GM18505 (cell line): ENCODE measurements around the gene ABHD12.
"Not testable (repeated sequence)": the region's sequence is repeated elsewhere in the genome, so short reads cannot be mapped to it uniquely, and the experiment has no call there.

Source experiments
- ATAC-seq: cut with Tn5 transposase; IDR thresholded peaks from one replicate; pipeline ENCODE4 v1.9.1; 2021; ENCODE audit not compliant: unreplicated experiment
- POLR2A ChIP-seq: IDR thresholded peaks from 4 replicates; pipeline ENCODE4 v1.6.1; 2011; ENCODE audit warnings: borderline replicate concordance; ENCODE audit not compliant: insufficient read depth, insufficient read length; ENCODE audit errors: extremely low read depth

Gene ABHD12

GRCh38 chr20:25353747-25354705, 36.6 kb downstream of the ABHD12 start:
- no peak for ATAC-seq
- no peak for TF ChIP-seq POLR2A

DNA sequence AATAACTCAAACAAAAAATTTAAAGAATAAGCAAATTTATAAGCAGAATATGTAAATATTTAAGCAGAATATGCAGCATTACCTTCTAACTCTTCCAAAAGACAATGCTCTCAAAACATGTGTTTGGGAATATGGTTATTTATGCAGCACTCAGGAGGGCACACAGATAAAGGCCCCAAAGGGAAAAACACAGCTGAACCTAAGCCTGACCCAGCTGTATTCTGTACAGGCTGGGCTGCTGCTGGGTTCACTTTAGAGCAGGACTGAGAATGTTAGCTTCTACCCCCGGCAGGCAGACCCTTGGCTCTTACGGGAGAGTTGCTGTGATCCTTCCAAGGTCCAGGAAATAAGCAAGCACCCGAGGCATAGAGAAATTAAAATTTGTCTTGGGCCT, 37.3 kb downstream of the ABHD12 start:
- ATAC-seq, result no peak
- no peak for TF ChIP-seq POLR2A

- ATAC-seq, result no peak
- TF ChIP-seq POLR2A, result no peak
Observed at GRCh38 chr20:25352746-25353145, 37.9 kb downstream of the ABHD12 start.

DNA sequence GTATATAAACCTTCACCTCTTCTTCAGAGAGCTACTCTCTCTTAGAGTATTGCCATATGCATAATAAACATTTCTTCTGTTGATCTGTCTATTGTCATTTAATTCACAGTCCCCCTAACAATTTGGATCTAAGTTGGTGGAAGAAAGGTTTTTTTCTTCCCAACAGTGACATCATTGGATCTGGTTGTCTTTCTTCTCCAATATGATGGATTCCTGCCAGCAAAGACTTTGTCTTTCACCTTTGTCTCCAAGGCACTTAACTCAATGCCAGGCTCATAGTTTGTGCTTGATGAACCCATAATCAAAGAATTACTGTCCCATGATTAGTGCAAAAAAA, 39.6 kb downstream of the ABHD12 start:
- no peak for TF ChIP-seq POLR2A
- ATAC-seq, result no peak

DNA sequence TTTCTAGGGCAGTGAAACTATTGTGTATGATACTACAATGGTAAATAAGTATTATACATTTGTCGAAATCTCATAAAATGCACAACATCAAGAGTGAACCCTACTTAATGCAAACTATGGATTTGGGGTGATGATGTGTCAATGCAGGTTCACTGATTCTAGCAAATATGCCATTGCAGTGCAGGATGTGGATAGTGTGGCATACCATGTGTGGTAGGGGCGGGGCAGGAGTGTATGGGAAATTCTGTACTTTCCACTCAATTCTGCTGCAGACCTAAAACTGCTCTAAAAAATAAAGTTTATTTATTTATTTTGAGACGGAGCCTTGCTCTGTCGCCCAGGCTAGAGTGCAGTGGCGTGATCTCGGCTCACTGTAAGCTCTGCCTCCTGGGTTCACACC, 44.3 kb downstream of the ABHD12 start:
- no peak for ATAC-seq
- no peak for TF ChIP-seq POLR2A

DNA sequence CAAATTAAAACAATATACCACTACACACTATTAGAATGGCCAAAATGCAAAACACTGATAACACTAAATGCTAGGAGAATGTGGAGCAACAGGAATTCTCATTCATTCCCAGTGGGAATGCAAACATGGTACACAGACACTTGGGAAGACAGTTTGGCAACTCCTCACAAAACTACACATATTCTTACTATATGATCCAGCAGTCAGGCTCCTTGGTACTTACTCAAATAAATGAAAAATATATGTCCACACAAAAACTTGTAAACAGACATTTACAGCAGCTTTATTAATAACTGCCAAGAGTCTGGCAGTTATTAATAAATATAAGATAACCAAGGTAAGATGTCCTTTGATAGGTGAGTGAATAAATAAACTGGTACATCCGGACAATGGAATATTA, 44.9 kb downstream of the ABHD12 start:
- no peak for ATAC-seq
- no peak for TF ChIP-seq POLR2A

DNA sequence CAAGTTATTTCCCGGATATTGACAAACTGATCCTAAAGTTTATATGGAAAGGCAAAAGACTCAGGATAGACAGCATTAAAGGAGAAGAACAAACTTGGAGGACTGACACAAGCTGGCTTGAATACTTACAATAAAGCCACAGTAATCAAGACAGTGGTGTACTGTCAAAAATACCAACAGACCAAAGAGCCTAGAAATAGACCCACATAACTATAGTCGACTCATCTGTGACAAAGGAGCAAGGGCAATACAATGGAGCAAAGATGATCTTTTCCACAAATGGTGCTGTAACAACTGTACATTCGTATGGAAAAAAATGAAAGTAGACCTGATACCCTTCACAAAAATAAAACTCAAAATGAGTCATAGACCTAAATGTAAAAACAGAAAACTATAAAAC, 46.0 kb downstream of the ABHD12 start:
- no peak for ATAC-seq
- TF ChIP-seq POLR2A, result no peak

- no peak for TF ChIP-seq POLR2A
- ATAC-seq, result no peak
Observed at GRCh38 chr20:25341716-25342680, 48.6 kb downstream of the ABHD12 start.

DNA sequence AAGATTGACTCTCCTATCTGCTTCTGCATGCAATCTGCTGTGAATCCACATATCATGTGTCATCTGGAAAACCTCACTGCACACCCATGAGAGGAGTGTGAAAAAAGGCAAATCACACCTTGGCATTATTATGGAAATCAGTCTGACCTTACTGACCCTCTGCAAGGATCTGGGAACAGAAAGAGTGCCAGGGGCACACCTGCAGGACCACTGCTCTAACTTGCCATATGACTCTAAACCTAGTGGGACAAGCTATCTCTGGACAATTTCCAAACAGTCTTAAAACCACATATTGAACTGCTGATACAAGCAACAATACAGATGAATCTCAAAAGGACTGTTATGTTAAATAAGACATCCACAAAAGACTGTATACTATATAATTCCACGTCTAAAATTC, 50.3 kb downstream of the ABHD12 start:
- no peak for ATAC-seq
- TF ChIP-seq POLR2A, result no peak

GRCh38 chr20:25339608-25340007, 51.0 kb downstream of the ABHD12 start:
- no peak for ATAC-seq
- no peak for TF ChIP-seq POLR2A

DNA sequence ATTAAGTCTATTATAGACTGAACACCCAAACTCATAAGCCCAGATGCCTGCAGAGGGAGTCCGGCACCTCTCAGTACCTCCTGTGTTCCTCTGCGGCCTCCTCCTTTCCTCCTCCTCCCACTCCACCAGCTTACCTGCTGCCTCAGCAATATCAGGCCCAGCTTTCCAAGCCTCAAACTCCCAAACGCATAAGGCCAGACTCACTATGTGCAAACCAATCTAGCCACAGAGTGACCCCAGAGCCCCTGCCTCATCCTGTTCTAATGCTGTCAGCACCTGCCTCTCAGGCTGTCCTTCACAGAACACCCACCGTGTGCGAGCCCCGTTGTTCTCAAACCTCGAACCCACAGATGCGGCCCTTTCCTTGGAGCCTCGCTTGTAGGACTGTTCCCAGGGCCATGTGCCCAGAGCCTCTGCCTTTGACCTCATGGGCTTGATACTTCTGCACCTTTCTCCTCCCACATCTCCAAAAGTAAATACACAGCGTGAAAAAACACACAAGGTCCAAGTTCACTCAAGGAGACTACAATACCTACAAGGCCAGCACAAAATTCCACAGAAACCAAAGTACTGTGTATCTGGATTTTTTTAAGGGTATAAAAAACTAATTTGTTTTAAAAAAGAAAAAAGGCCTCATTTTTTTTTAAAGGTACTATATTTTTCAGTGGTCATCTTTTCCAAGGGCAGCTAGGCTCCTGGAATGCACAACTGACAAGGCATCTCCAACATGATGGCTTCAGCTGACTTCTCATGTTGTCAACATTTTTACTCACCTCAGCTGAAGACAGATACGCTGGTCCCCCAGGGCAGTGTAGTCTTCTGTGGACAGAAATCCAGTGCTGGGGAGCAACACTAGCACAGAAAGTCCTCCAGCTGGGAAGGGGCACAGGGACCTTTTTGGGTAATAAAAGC, 52.3 kb downstream of the ABHD12 start:
- no peak for ATAC-seq
- TF ChIP-seq POLR2A, result no peak

DNA sequence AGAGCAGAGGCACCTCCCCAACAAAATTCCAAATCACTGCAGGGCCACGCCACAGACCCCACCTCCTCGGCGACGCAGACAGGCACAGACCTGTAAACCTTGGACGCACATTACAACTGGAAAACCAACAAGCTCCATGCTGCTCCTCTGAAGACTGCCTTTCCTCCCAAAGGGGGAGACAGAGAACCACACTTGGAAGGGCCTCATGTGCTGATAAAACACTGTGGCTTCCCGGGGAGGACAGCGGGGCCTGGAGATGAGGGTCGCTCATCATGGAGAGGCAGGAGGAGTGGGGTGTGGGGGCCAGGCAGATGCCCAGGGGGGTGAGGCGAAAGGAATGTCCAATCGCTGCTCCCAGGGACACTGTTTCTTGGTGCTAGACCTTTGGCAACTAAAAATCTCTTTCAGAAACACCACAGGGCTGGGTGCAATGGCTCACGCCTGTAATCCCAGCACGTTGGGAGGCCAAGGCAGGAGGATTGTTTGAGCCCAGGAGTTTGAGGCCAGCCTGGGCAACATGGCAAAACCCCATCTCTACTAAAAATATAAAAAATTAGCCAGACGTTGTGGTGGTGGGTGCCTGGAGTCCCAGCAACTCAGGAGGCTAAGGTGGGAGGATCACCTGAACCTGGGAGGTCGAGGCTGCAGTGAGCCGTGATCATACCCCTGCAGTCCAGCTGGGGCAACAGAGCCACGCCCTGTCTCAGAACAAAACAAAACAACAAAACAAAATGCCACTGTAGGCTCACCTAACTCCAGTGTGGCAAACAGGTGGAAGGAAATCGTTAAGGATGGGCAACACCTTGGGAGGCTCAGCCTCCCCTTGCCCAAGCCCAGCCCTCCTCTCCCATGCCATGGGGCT, 53.8 kb downstream of the ABHD12 start:
- TF ChIP-seq POLR2A, result no peak
- ATAC-seq, result no peak

- not testable (repeated sequence) for ATAC-seq
Observed at GRCh38 chr20:25334972-25335371, 55.7 kb downstream of the ABHD12 start.
